LHCN-M2 (cell line): ENCODE measurements around the gene MEGF8. TPM values are rescaled to one million over a fixed set of nuclear protein-coding genes. Genes with fewer than 3 reads are reported as not detected.
A peak's percentile ranks its signal among the peaks of the same experiment; 100 is the strongest.

Experiments
- DNase-seq: peaks from one replicate; pipeline ENCODE4 v3.0.0-alpha.2; 2012; ENCODE audit warnings: low read depth
- total RNA-seq: library from RNA; depleted of rRNA; stranded (reverse); fragments of >200 nt; gene quantifications from 2 replicates; pipeline ENCODE4 v1.2.3, GENCODE V29; 2014

Gene MEGF8
- total RNA-seq, 1 experiment from 2014 or later, result 19.6 TPM

GRCh38 chr19:42285988-42286348, 39.5 kb upstream of the MEGF8 start:
- no peak for DNase-seq

GRCh38 chr19:42286349-42287016, 39.0 kb upstream of the MEGF8 start:
- no peak for DNase-seq

- no peak for DNase-seq
Measured at GRCh38 chr19:42287017-42287826, 38.2 kb upstream of the MEGF8 start.

- DNase-seq, result no peak
Measured at GRCh38 chr19:42287827-42288107, 37.7 kb upstream of the MEGF8 start.

- DNase-seq, result no peak
Measured at GRCh38 chr19:42288387-42288786, 37.0 kb upstream of the MEGF8 start.

- DNase-seq, result no peak
Measured at GRCh38 chr19:42288881-42289555, 36.4 kb upstream of the MEGF8 start.

- no peak for DNase-seq
Measured at GRCh38 chr19:42289556-42290041, 35.8 kb upstream of the MEGF8 start.

GRCh38 chr19:42290136-42290522, 35.3 kb upstream of the MEGF8 start:
- DNase-seq, result no peak

- no peak for DNase-seq
Measured at GRCh38 chr19:42290523-42291434, 34.7 kb upstream of the MEGF8 start.

GRCh38 chr19:42291435-42291810, 34.0 kb upstream of the MEGF8 start:
- DNase-seq, result no peak

- DNase-seq, result no peak
Measured at GRCh38 chr19:42292042-42292960, 33.1 kb upstream of the MEGF8 start.

GRCh38 chr19:42292963-42293362, 32.5 kb upstream of the MEGF8 start:
- DNase-seq, result no peak

- no peak for DNase-seq
Measured at GRCh38 chr19:42293540-42293939, 31.9 kb upstream of the MEGF8 start.

- no peak for DNase-seq
Measured at GRCh38 chr19:42293948-42294347, 31.5 kb upstream of the MEGF8 start.

GRCh38 chr19:42294471-42295137, 30.8 kb upstream of the MEGF8 start:
- no peak for DNase-seq

- no peak for DNase-seq
Measured at GRCh38 chr19:42295342-42295741, 30.1 kb upstream of the MEGF8 start.

GRCh38 chr19:42295831-42296525, 29.5 kb upstream of the MEGF8 start:
- DNase-seq, result peak; percentile 44

- DNase-seq, result no peak
Measured at GRCh38 chr19:42297039-42297438, 28.4 kb upstream of the MEGF8 start.

- DNase-seq, result no peak
Measured at GRCh38 chr19:42301646-42302203, 23.7 kb upstream of the MEGF8 start, which contains the start of gene PRR19. TSS of gene PRR19 (plus strand) at chr19:42302132. CDS start at chr19:42309585, 7,453 bp downstream.
